OCI-LY1 (cell line): ENCODE data around the gene IGSF3.

ENCODE experiments used
- H2AFZ ChIP-seq: fragments of 200-600 bp; sonication (generic), shearing (Covaris generic); 2 replicates; pipeline ENCODE4 v1.6.0; 2014; ENCODE audit warnings: antibody characterized with exemption, mild to moderate bottlenecking, low read length
- H3F3A ChIP-seq: fragments of 200-600 bp; sonication (generic), shearing (Covaris generic); 2 replicates; pipeline ENCODE4 v1.6.0; 2014; ENCODE audit warnings: mild to moderate bottlenecking, antibody characterized with exemption, low read length, moderate library complexity; ENCODE audit not compliant: insufficient read depth
- H3K27ac ChIP-seq: fragments of 200-600 bp; sonication (generic); 2 replicates; pipeline ENCODE4 v1.5.1; 2014; ENCODE audit warnings: low read length, mixed run types, mild to moderate bottlenecking, low read depth; ENCODE audit not compliant: poor library complexity, severe bottlenecking
- H3K27me3 ChIP-seq: fragments of 200-600 bp; sonication (generic); 2 replicates; pipeline ENCODE4 v1.6.0; 2014; ENCODE audit warnings: antibody characterized with exemption, mild to moderate bottlenecking, low read length, moderate library complexity; ENCODE audit not compliant: insufficient read depth
- H3K36me3 ChIP-seq: fragments of 200-600 bp; sonication (generic); 2 replicates; pipeline ENCODE4 v1.6.1; 2014; ENCODE audit warnings: mild to moderate bottlenecking, antibody characterized with exemption, low read length, moderate library complexity, mixed read lengths; ENCODE audit not compliant: insufficient read depth
- H3K4me1 ChIP-seq: fragments of 200-600 bp; sonication (generic); 2 replicates; pipeline ENCODE4 v1.5.1; 2014; ENCODE audit warnings: mild to moderate bottlenecking, low read length, moderate library complexity; ENCODE audit not compliant: insufficient read depth, severe bottlenecking
- H3K4me2 ChIP-seq: fragments of 200-600 bp; sonication (generic), shearing (Covaris generic); 2 replicates; pipeline ENCODE4 v1.6.1; 2014; ENCODE audit warnings: low read length
- H3K4me3 ChIP-seq: fragments of 200-600 bp; sonication (generic); 2 replicates; pipeline ENCODE4 v1.5.1; 2014; ENCODE audit warnings: low read length, low read depth, mild to moderate bottlenecking, mixed read lengths; ENCODE audit not compliant: poor library complexity, severe bottlenecking
- H3K79me2 ChIP-seq: fragments of 200-600 bp; shearing (Covaris generic); 2 replicates; pipeline ENCODE4 v1.6.1; 2016; ENCODE audit warnings: mixed run types, low read length, mixed read lengths; ENCODE audit not compliant: insufficient read depth
- H3K9ac ChIP-seq: fragments of 200-600 bp; sonication (generic), shearing (Covaris generic); 2 replicates; pipeline ENCODE4 v1.6.1; 2014; ENCODE audit warnings: mild to moderate bottlenecking, low read length, mixed read lengths
- H3K9me2 ChIP-seq: fragments of 200-600 bp; sonication (generic), shearing (Covaris generic); 2 replicates; pipeline ENCODE4 v1.6.1; 2014; ENCODE audit warnings: low read depth, mild to moderate bottlenecking, low read length, mixed read lengths
- H3K9me3 ChIP-seq: fragments of 200-600 bp; shearing (Covaris generic); 2 replicates; pipeline ENCODE4 v1.6.1; 2014; ENCODE audit warnings: low read length, mixed read lengths
- H4K20me1 ChIP-seq: fragments of 200-600 bp; sonication (generic), shearing (Covaris generic); 2 replicates; pipeline ENCODE4 v1.6.0; 2016; ENCODE audit warnings: mild to moderate bottlenecking, low read length; ENCODE audit not compliant: insufficient read depth
- CTCF ChIP-seq: fragments of 200-600 bp; sonication (generic), shearing (Covaris generic); IDR thresholded peaks from 2 replicates; pipeline ENCODE4 v1.5.1; 2017; ENCODE audit warnings: mild to moderate bottlenecking, antibody characterized with exemption, low read length, moderate library complexity, mixed read lengths
- EZH2 ChIP-seq: fragments of 200-600 bp; sonication (generic), shearing (Covaris generic); IDR thresholded peaks from 2 replicates; pipeline ENCODE4 v1.8.0; 2017; ENCODE audit warnings: borderline replicate concordance, mixed run types, mild to moderate bottlenecking, antibody characterized with exemption, low read length, moderate library complexity, mixed read lengths

IGSF3 gene

DNA sequence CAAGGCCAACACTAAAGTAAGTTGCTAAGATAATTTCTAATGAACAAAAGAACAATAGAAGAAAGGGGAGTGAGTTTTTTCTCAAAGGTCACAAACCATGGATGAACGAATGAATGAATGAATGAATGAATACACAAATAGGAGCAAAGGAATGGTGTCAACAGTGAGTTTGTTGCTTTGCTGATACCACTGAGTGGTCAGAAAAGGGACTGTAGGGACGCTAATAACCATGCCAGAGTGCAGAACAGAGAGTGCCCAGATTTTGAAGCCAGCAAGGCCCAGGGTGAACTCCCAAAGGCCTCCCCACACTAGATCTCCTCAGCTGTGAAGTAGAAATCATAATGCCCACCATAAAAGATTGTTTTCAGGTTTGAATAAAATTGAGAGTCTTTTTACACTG is 112.6 kb downstream of the IGSF3 start:
- no peak overlapping the region for H3K27ac ChIP-seq
- no peaks in the 10 kb centered on the region for H3K9me2 ChIP-seq
- TF ChIP-seq EZH2, result no peak
- TF ChIP-seq CTCF, result no peak
- no peaks in the 10 kb centered on the region for H3K4me1 ChIP-seq
- H3K4me3 ChIP-seq, result no peak overlapping the region
- H3K36me3 ChIP-seq, result no peaks in the 10 kb centered on the region
- H3F3A ChIP-seq, result no peaks in the 10 kb centered on the region
- no peaks in the 10 kb centered on the region for H3K79me2 ChIP-seq
- no peaks in the 10 kb centered on the region for H3K9me3 ChIP-seq
- no peak overlapping the region for H3K4me2 ChIP-seq
- no peaks in the 10 kb centered on the region for H3K27me3 ChIP-seq
- H3K9ac ChIP-seq, result no peak overlapping the region
- H4K20me1 ChIP-seq, result no peaks in the 10 kb centered on the region
- no peak overlapping the region for H2AFZ ChIP-seq

DNA sequence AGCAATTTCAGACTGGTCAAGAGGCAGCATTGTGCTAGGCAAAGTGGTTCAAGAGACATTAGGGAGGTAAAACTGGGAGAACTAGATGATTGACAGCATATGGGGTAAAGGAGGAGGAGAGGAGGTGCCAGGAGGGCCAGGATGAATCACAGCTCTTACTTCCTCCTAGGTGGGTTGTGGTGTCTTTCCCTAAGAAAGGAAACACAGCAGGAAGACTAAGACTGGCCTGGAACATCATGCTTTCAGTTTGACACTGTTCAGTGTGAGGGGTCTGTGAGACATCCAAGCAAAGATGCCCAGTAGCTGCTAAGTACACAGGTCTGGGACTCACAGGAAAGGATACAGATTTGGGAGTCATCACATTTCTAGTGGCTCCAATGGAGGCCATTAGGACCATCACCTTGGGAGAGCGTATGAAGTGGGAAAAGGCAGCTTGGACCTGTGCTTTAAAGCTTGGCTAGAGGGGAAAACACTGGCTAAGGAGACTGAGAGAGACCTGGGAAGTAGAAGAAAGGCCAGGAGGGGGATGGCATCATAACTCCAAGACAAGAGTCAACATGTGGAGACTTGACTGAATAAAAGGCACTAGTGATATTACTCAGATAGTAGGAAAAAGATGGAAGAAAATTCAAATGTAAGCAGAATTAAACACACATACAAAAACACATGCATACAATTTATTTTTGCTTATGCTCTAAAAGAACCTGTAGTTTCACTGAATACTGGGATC is 114.0 kb downstream of the IGSF3 start:
- H3K79me2 ChIP-seq, result no peaks in the 10 kb centered on the region
- no peaks in the 10 kb centered on the region for H3K4me1 ChIP-seq
- no peaks in the 10 kb centered on the region for H3K36me3 ChIP-seq
- no peak overlapping the region for H3K4me3 ChIP-seq
- no peaks in the 10 kb centered on the region for H3F3A ChIP-seq
- TF ChIP-seq CTCF (no peak), EZH2 (no peak)
- no peaks in the 10 kb centered on the region for H3K9me2 ChIP-seq
- H3K9ac ChIP-seq, result no peak overlapping the region
- H3K4me2 ChIP-seq, result no peak overlapping the region
- no peaks in the 10 kb centered on the region for H3K9me3 ChIP-seq
- H3K27ac ChIP-seq, result no peak overlapping the region
- no peak overlapping the region for H2AFZ ChIP-seq
- H3K27me3 ChIP-seq, result no peaks in the 10 kb centered on the region
- no peaks in the 10 kb centered on the region for H4K20me1 ChIP-seq

GRCh38 chr1:116546354-116546977 is 121.1 kb downstream of the IGSF3 start:
- Histone ChIP-seq H3K4me1 (no peaks in the 10 kb centered on the region), H3K9me2 (no peaks in the 10 kb centered on the region), H4K20me1 (no peaks in the 10 kb centered on the region), H3K9me3 (no peaks in the 10 kb centered on the region), H3K4me2 (no peak overlapping the region), H3K79me2 (no peaks in the 10 kb centered on the region), H2AFZ (no peak overlapping the region), H3F3A (no peaks in the 10 kb centered on the region), H3K27ac (no peak overlapping the region), H3K27me3 (no peaks in the 10 kb centered on the region; the same call in 1 of the 2 replicates), H3K36me3 (no peaks in the 10 kb centered on the region), H3K4me3 (no peak overlapping the region), H3K9ac (no peak overlapping the region)
- TF ChIP-seq CTCF, result no peak
- no peak for TF ChIP-seq EZH2
